Hepatocyte (in vitro differentiated cells): ENCODE results near the gene STAB2.

Source experiments
- EZH2phosphoT487 ChIP-seq: fragments of 200-600 bp; sonication (generic); IDR thresholded peaks from one replicate; pipeline ENCODE4 v1.6.1; 2018; ENCODE audit warnings: antibody characterized with exemption, mild to moderate bottlenecking, low read depth, moderate library complexity; ENCODE audit not compliant: unreplicated experiment, severe bottlenecking
- TF ChIP-seq, protein P1 (sequence below): fragments of 200-600 bp; sonication (generic); IDR thresholded peaks from 2 replicates; pipeline ENCODE4 v1.5.1; 2016; ENCODE audit warnings: antibody characterized with exemption, mild to moderate bottlenecking; ENCODE audit not compliant: poor library complexity

DNA sequence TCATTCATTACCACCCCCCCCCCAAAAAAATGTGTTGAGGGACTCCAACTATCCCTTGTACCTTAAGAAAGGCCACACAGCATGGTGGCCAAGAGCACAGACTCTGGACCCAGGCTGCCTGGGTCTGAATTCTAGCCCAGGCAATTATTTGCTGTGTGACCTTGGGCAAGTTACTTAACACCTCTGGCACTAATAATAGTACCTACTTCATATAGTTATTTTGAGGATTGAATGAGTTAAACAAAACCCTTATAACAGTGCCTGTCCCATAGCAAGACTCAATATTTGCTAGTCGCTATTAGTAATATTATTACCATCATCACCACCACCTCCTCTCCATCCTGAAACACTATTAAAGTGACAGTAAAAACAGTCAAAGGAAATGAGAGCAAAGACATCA, 216.8 kb downstream of the STAB2 start:
- no peak for TF ChIP-seq EZH2phosphoT487
- TF ChIP-seq, protein P1, sequence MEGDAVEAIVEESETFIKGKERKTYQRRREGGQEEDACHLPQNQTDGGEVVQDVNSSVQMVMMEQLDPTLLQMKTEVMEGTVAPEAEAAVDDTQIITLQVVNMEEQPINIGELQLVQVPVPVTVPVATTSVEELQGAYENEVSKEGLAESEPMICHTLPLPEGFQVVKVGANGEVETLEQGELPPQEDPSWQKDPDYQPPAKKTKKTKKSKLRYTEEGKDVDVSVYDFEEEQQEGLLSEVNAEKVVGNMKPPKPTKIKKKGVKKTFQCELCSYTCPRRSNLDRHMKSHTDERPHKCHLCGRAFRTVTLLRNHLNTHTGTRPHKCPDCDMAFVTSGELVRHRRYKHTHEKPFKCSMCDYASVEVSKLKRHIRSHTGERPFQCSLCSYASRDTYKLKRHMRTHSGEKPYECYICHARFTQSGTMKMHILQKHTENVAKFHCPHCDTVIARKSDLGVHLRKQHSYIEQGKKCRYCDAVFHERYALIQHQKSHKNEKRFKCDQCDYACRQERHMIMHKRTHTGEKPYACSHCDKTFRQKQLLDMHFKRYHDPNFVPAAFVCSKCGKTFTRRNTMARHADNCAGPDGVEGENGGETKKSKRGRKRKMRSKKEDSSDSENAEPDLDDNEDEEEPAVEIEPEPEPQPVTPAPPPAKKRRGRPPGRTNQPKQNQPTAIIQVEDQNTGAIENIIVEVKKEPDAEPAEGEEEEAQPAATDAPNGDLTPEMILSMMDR: no peak
